HCT116 (cell line): ENCODE results near the gene PITPNC1.

Source experiments
- CTCF ChIP-seq, 3 experiments: fragments of 200-600 bp in 1 of 3; sonication (generic) in 1 of 3; IDR thresholded peaks in 2 of 3; conservative IDR thresholded peaks in 1 of 3; 2 replicates each; pipeline ENCODE4 v1.5.1; 2012 to 2017; ENCODE audit warnings: low read depth in 2 of 3, low read length in 2 of 3, antibody characterized with exemption in 1 of 3, borderline replicate concordance in 1 of 3, control low read depth in 1 of 3, mild to moderate bottlenecking in 1 of 3, mixed read lengths in 1 of 3, mixed run types in 1 of 3, moderate library complexity in 1 of 3; ENCODE audit not compliant: insufficient read depth in 1 of 3
- POLR2A ChIP-seq: IDR thresholded peaks from 2 replicates; pipeline ENCODE4 v1.7.0; 2011; ENCODE audit warnings: borderline replicate concordance; ENCODE audit not compliant: insufficient read depth, insufficient read length; ENCODE audit errors: extremely low read depth

GRCh38 chr17:67413388-67413787 is 36.3 kb downstream of the PITPNC1 start:
- TF ChIP-seq POLR2A (no peak), CTCF (IDR thresholded peaks at IDR 0.05 in 2 of 3, conservative IDR thresholded peaks at IDR 0.05 in 1 of 3; ENCODE audit: borderline replicate concordance in 1 of 3, insufficient read depth in 1 of 3, low read depth in 2 of 3, low read length in 2 of 3) (no peak)
